Neural cell (in vitro differentiated cells): ENCODE data around the gene BRSK2.

Source experiments
- CTCF ChIP-seq: fragments of 450-650 bp; IDR thresholded peaks from 2 replicates; pipeline ENCODE4 v1.5.1; 2014; ENCODE audit warnings: antibody characterized with exemption, mild to moderate bottlenecking, moderate library complexity; ENCODE audit not compliant: poor library complexity, severe bottlenecking
- POLR2AphosphoS5 ChIP-seq: IDR thresholded peaks from 2 replicates; pipeline ENCODE4 v1.6.1; 2012

- TF ChIP-seq CTCF (no peak), POLR2AphosphoS5 (no peak)
Observed at GRCh38 chr11:1444321-1444720, 54.6 kb downstream of the BRSK2 start.
